ENCODE data around the gene LHPP.

DNA sequence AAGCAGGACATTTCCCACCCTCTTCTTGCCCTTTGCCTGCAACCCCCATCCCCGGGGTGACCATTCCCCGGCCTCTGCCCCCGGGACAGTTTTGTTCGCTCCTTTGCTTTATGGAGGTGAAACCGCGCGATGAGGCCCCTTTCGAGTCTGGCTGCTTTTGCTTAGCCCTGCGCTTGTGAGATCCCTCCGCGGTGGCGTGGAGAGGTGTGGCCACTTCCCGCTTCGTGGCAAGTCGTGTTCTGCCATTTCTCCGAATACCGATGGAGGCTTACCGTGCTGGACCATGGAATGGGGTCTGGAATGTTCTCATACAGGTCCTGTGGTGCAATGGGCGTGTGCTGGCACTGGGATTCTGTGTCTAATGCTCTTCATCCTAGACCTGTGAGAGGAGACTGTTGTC lies 106.7 kb downstream of the LHPP start:
- TF ChIP-seq CTCF (IDR thresholded peaks at IDR 0.05; ENCODE audit: low read depth, low read length): no peak
- TF ChIP-seq, protein P1, sequence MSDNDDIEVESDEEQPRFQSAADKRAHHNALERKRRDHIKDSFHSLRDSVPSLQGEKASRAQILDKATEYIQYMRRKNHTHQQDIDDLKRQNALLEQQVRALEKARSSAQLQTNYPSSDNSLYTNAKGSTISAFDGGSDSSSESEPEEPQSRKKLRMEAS (IDR thresholded peaks at IDR 0.05; ENCODE audit: low read depth, low read length): no peak

Measured in NB4 (cell line).